ENCODE data around the gene CELSR1. TPM values are rescaled to one million over a fixed set of nuclear protein-coding genes. Genes with fewer than 3 reads are reported as not detected.

CELSR1 gene
- total RNA-seq, 1 experiment from 2014 or later = 14.2 TPM

DNA sequence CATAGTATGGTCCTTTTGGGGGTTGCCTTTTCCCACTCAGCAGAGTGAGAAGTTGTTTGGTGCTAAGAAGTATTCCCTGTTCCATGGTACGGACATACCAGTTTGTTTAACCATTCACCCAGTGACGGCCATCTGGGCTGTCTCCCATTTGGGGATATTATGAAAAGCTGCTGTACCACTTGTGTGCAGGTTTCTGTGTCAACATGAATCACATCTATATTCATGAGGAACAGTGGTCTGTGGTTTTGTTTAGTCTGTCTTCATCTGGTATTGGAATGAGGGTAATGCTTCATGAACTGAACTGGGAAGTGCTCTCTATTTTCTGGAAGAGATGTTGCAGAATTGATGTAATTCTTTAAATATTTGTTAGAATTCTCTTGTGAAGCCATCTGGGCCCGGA lies 112.4 kb downstream of the CELSR1 start:
- H3K4me1 ChIP-seq (ENCODE audit: insufficient read depth, low read length) = peaks cover 18% of the 10 kb centered on the region
- POLR2A ChIA-PET (ENCODE audit: unreplicated experiment) = no interaction called here
- no peaks in the 10 kb centered on the region for H4K20me1 ChIP-seq (ENCODE audit: low read length)
- intact Hi-C loops (cut with micrococcal nuclease) = no loop called here
- DNase-seq (peak; percentile 91), ATAC-seq (peak; percentile 94)
- H3K9ac ChIP-seq (ENCODE audit: low read length) = no peak overlapping the region
- CTCF ChIA-PET = no interaction called here
- no TSS peak for BruUV-seq (replicated peaks)
- peak overlapping the region; percentile 39 for H3K4me2 ChIP-seq (ENCODE audit: low read length)
- H3K27ac ChIP-seq (ENCODE audit: low read length) = peak overlapping the region; percentile 38
- no peaks in the 10 kb centered on the region for H3K9me2 ChIP-seq (replicated peaks; ENCODE audit: low read length)
- no peaks in the 10 kb centered on the region for H3F3A ChIP-seq (ENCODE audit: low read length, unreplicated experiment)
- no peak overlapping the region for H3K4me3 ChIP-seq (ENCODE audit: low read length)
- TF ChIP-seq, protein P1, sequence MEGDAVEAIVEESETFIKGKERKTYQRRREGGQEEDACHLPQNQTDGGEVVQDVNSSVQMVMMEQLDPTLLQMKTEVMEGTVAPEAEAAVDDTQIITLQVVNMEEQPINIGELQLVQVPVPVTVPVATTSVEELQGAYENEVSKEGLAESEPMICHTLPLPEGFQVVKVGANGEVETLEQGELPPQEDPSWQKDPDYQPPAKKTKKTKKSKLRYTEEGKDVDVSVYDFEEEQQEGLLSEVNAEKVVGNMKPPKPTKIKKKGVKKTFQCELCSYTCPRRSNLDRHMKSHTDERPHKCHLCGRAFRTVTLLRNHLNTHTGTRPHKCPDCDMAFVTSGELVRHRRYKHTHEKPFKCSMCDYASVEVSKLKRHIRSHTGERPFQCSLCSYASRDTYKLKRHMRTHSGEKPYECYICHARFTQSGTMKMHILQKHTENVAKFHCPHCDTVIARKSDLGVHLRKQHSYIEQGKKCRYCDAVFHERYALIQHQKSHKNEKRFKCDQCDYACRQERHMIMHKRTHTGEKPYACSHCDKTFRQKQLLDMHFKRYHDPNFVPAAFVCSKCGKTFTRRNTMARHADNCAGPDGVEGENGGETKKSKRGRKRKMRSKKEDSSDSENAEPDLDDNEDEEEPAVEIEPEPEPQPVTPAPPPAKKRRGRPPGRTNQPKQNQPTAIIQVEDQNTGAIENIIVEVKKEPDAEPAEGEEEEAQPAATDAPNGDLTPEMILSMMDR (conservative IDR thresholded peaks at IDR 0.05; ENCODE audit: low read depth, low read length) = no peak
- TF ChIP-seq EZH2 (IDR thresholded peaks at IDR 0.05; ENCODE audit: low read length, unreplicated experiment) (no peak), EZH2phosphoT487 (IDR thresholded peaks at IDR 0.05; ENCODE audit: borderline replicate concordance, low read length) (no peak)
- no peaks in the 10 kb centered on the region for H3K79me2 ChIP-seq (ENCODE audit: low read length)
- no peak overlapping the region for H2AFZ ChIP-seq (ENCODE audit: low read length)
- no peaks in the 10 kb centered on the region for H3K9me3 ChIP-seq (ENCODE audit: low read length)
- H3K27me3 ChIP-seq (ENCODE audit: low read length) = no peaks in the 10 kb centered on the region
- no peaks in the 10 kb centered on the region for H3K36me3 ChIP-seq (ENCODE audit: low read depth, low read length)

DNA sequence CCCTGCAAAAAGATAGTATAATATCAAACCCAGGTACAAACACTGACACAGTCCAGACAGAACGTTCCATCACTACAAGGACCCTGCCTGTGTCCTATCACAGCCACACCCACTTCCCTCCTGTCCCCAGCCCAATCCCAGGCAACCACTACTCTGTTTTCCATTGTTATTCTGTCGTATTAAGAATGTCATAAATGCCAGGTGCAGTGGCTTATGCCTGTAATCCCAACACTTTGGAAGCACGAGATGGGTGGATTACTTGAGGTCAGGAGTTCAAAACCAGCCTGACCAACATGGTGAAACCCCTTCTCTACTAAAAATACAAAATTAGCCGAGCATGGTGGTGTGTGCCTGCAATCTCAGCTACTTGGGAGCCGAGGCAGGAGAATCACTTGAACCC lies 112.9 kb downstream of the CELSR1 start:
- CTCF ChIA-PET = no interaction called here

DNA sequence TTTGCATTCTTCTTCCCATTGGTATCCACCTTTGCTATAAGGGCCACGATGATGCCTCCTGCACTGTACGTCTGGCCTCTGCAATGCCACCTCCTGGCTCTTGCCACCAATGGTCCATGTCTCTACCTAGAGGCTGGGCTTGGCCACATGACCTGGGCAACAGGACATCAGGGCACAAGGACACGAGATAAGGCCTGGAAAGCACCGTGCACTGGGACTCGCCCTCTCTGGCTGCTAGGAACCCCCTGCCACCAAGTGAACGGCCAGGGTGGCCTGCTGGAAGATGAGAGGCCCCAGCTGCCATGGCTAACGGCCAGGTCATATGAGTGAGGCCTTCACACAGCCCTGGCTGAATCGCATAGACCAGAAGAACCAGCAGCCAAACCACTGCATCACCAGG lies 114.5 kb downstream of the CELSR1 start:
- POLR2A ChIA-PET (ENCODE audit: unreplicated experiment) = no interaction called here

More for the DNA sequence above, 112.9 kb downstream of the CELSR1 start:
- POLR2A ChIA-PET (ENCODE audit: unreplicated experiment) = no interaction called here
- intact Hi-C loops (cut with micrococcal nuclease) = no loop called here
- peak overlapping the region; percentile 38 for H3K27ac ChIP-seq (ENCODE audit: low read length)
- no peaks in the 10 kb centered on the region for H3K9me2 ChIP-seq (replicated peaks; ENCODE audit: low read length)
- TF ChIP-seq EZH2phosphoT487 (IDR thresholded peaks at IDR 0.05; ENCODE audit: borderline replicate concordance, low read length) (no peak), EZH2 (IDR thresholded peaks at IDR 0.05; ENCODE audit: low read length, unreplicated experiment) (no peak)
- TF ChIP-seq, protein P1 (conservative IDR thresholded peaks at IDR 0.05; ENCODE audit: low read depth, low read length) = no peak
- ATAC-seq (no peak), DNase-seq (no peak)
- H3K79me2 ChIP-seq (ENCODE audit: low read length) = no peaks in the 10 kb centered on the region
- no peaks in the 10 kb centered on the region for H3K27me3 ChIP-seq (ENCODE audit: low read length)
- no peak overlapping the region for H3K9ac ChIP-seq (ENCODE audit: low read length)
- H3K4me2 ChIP-seq (ENCODE audit: low read length) = peak overlapping the region; percentile 39; the same call in 1 of the 2 replicates
- no TSS peak for BruUV-seq (replicated peaks)
- no peaks in the 10 kb centered on the region for H3F3A ChIP-seq (ENCODE audit: low read length, unreplicated experiment)
- no peaks in the 10 kb centered on the region for H3K9me3 ChIP-seq (ENCODE audit: low read length)
- H3K4me1 ChIP-seq (ENCODE audit: insufficient read depth, low read length) = peaks cover 18% of the 10 kb centered on the region
- H2AFZ ChIP-seq (ENCODE audit: low read length) = no peak overlapping the region
- no peaks in the 10 kb centered on the region for H3K36me3 ChIP-seq (ENCODE audit: low read depth, low read length)
- H3K4me3 ChIP-seq (ENCODE audit: low read length) = no peak overlapping the region
- no peaks in the 10 kb centered on the region for H4K20me1 ChIP-seq (ENCODE audit: low read length)

More for the DNA sequence above, 114.5 kb downstream of the CELSR1 start:
- TF ChIP-seq EZH2 (IDR thresholded peaks at IDR 0.05; ENCODE audit: low read length, unreplicated experiment) = no peak
- TF ChIP-seq, protein P1 (conservative IDR thresholded peaks at IDR 0.05; ENCODE audit: low read depth, low read length) = no peak
- TF ChIP-seq EZH2phosphoT487 (IDR thresholded peaks at IDR 0.05; ENCODE audit: borderline replicate concordance, low read length) = no peak
- CTCF ChIA-PET = no interaction called here
- H3K27me3 ChIP-seq (ENCODE audit: low read length) = no peaks in the 10 kb centered on the region
- no peaks in the 10 kb centered on the region for H3F3A ChIP-seq (ENCODE audit: low read length, unreplicated experiment)
- H3K79me2 ChIP-seq (ENCODE audit: low read length) = no peaks in the 10 kb centered on the region
- no TSS peak for BruUV-seq (replicated peaks)
- no peaks in the 10 kb centered on the region for H4K20me1 ChIP-seq (ENCODE audit: low read length)
- intact Hi-C loops (cut with micrococcal nuclease) = no loop called here
- no peaks in the 10 kb centered on the region for H3K9me3 ChIP-seq (ENCODE audit: low read length)
- no peak overlapping the region for H3K4me3 ChIP-seq (ENCODE audit: low read length)
- no peaks in the 10 kb centered on the region for H3K36me3 ChIP-seq (ENCODE audit: low read depth, low read length)
- DNase-seq (no peak), ATAC-seq (no peak)
- H3K9ac ChIP-seq (ENCODE audit: low read length) = no peak overlapping the region
- H3K9me2 ChIP-seq (replicated peaks; ENCODE audit: low read length) = no peaks in the 10 kb centered on the region
- H3K27ac ChIP-seq (ENCODE audit: low read length) = no peak overlapping the region
- no peak overlapping the region for H2AFZ ChIP-seq (ENCODE audit: low read length)
- peaks cover 18% of the 10 kb centered on the region for H3K4me1 ChIP-seq (ENCODE audit: insufficient read depth, low read length)
- H3K4me2 ChIP-seq (ENCODE audit: low read length) = no peak overlapping the region

Data from PC-3 (cell line).